Right lung (tissue), 5 donors: ENCODE measurements around the gene LY6G5C. TPM values are rescaled to one million over a fixed set of nuclear protein-coding genes. Genes with fewer than 3 reads are reported as not detected.
A peak's percentile ranks its signal among the peaks of the same experiment; 100 is the strongest.
"Not testable (repeated sequence)": the region's sequence is repeated elsewhere in the genome, so short reads cannot be mapped to it uniquely, and the experiment has no call there.

ENCODE experiments used
- DNase-seq, 2 donors: peaks; one replicate each; pipeline ENCODE4 v3.0.0-alpha.2; 2013
- polyA plus RNA-seq, 5 donors: library from polyadenylated mRNA; unstranded; fragments of 120-200 nt; gene quantifications; one replicate each; pipeline versions ENCODE4 v1.2.1 to v1.2.3, GENCODE V29; 2013; ENCODE audit warnings: inconsistent platforms in 1 of 5, low replicate concordance in 1 of 5; ENCODE audit not compliant: insufficient read length in 5 of 5, insufficient read depth in 1 of 5

Gene LY6G5C
- polyA plus RNA-seq, 5 donors, result 2.7 to 5.0 (median 4.4) TPM

DNA sequence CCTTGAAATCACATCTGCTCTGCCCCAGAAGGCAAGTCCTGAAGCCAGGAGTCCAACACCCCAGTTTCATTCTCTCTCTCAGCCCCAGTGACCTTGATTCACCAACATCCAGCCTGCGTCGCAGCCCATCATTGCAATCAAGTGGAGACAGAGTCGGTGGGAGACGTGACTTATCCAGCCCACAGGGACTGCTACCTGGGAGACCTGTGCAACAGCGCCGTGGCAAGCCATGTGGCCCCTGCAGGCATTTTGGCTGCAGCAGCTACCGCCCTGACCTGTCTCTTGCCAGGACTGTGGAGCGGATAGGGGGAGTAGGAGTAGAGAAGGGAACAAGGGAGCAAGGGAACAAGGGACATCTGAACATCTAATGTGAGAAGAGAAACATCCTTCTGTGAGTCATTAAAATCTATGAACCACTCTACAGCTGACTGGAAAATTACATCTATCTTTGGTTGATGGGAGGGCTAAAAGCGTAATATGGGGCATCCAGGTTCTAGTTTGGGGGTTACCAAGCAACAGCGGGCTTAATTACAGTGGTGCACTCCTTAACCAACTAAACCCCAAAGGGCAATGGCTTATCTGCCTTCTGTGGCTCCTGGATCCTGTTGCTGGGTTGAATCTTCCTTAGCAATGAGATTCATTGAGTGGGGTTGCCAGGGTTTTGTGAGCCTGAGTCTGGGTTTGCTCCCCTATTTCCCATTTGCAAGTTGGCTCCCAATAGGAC lies 36.8 kb upstream of the LY6G5C start:
- DNase-seq, result no peak

DNA sequence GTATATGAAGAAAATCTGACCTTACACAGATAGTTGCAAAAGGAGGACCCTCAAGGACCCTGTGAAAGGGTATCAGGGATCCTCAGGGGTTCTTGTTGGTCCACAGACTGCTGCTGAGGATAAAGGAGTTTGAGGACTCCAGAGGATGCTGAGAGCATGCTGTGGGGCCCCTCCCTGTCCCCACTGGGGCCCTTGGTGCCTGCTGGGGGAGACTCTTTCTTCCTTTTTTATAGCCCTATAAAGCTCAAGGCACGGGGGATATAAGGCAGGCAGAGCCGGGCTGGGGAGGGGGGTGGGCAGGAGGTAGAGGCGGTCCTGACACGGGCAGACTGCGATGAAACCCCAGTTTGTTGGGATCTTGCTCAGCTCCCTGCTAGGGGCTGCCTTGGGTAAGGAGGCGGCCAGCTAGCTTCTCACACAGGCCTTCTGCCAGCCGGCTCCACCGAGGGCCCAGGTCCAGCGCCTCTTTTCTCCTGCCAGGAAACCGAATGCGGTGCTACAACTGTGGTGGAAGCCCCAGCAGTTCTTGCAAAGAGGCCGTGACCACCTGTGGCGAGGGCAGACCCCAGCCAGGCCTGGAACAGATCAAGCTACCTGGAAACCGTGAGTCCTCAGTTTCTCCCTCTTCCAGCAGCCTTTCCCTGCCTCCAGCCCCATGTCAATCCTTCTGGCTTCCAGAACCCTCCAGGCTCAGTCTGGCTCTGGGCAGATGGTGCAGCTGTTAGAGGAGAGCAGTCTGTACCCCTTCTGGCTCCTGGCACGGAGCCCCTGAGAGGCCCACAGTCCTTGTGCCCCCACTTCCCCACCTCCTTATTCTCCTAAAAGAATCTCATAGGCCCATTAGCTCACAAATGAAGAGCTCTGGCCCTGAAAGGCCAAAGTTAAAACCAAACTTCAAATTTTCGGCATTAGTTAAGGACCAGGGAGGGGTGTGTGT lies 34.4 kb upstream of the LY6G5C start, which contains the start of gene LY6G6D:
Gene LY6G6D, plus strand, starts transcription at position 327 of the 937 bp plus-strand sequence. Its CDS starts 8 bp downstream, at position 335.
- DNase-seq, result no peak

DNA sequence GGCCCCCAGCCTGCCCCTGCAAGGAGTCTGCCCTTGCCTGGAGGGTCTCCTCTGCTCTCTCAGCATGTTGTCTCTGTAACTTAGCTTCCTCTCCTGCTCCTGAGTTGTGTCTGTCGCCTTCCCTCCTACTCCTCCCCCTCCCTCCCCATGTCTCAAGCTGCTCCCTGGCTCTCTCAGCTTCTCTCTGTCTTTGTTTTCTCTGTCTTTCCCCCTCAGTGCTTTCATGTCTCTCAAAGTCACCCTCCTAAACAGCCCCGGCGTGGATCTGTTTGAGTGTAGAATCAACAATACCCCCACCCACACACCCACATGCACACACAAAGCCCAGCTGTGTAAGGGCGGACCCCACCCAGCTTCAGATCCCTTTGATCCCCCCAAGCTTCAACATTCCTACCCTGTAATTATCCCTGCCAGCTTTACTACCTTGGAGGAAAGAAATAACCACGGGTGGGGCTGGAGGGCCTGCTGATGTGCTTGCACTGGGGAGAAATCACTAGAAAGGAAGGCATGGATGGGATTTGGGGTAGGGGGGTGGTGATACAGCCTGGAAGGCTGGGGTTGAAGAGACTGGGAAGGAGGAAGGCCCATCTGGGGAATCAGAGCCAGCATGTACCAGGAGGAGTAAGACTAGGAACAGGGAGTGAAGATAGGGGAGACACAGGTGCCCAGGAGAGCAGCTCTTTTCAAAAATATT lies 33.3 kb upstream of the LY6G5C start:
- DNase-seq, result no peak

DNA sequence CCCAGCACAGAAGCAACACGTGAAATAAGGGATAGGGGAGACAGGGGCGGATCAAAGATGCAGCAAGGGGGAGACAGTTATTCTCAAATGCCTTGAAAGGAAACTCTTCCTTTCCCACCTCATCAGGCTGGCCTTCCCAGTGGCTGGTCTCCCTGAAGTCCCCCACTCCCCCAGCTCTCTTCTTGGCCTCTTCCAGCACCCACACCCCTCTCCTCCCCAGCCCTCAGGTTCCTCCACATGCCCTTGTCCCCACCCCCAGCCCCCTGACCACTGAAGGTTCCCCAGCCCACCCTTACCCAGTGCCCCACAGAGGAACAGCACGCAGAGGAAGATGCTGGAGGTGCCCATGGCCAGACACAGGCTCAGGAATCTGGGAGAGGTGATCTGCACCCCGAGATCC lies 32.6 kb upstream of the LY6G5C start:
- no peak for DNase-seq

DNA sequence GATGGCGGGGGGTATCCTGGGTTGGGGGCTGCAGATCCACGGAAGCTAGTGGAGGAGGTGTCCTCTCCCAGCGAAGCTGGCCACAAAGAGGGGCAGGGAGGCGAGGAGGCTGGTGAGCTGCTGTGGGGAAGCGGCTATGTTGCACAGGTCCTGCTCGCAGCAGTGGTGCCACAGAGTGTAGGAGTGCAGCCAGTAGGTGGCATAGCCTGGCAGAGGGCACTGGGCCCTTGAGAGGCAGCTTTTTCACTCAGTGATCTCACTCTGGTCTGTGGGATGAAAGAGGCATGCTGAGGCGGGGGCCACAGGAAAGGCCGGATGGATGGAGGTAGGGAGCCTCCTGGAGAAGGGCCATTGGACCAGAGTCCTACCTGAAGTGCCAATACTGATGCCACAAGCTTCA lies 31.4 kb upstream of the LY6G5C start:
- DNase-seq, result no peak

DNA sequence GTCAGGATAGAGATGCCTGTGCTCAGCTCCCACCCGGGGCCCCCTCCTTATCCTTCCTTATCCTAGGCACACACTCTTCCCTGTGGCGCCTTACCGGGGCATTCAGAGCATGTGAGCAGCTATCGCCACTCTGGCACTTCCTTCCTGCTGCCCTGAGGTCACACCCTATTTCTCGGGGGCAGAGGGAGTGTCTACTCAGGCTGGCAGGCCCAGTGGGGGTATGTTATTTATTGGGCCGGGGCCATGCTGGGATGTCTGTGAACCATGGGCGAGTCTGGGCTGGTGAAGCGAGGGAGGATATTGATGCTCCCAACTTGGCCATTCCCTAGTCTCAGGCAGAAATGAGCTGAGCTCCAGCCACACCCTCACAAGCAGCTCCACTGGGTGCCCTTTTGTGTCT lies 30.4 kb upstream of the LY6G5C start:
- DNase-seq, result no peak

DNA sequence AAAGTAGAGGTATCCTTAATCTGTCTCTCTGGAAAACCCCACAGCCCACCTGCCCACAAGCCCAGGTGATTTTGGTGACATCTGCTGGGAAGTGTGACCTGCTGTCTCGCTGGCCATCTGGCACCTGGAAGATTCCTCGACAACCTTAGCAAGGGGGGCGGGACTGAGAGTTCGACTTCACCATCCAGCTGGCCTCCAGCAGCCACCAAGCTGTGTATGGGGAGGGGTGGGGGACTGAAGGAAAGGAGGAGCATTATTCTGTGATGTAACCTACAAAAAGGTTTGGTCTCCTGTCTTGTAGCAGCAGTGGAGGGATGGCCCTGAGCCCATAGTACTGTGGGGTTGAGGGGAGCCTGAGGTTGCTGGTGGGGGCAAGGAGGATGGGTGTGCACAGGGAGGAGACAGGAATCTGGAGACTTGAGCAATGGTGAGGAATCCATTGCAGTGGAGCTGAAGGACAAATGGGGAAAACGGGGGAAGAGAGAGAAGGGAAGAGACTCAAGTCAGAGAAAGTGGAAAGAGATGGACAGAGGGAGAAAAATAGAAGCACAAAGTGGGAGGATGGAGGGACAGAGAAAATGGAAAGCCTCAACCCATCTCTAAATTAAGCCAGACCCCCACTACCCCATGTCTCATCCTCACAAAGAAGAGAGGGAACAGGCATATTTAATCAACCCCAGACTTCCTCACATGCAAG lies 29.8 kb upstream of the LY6G5C start:
- DNase-seq, result no peak

DNA sequence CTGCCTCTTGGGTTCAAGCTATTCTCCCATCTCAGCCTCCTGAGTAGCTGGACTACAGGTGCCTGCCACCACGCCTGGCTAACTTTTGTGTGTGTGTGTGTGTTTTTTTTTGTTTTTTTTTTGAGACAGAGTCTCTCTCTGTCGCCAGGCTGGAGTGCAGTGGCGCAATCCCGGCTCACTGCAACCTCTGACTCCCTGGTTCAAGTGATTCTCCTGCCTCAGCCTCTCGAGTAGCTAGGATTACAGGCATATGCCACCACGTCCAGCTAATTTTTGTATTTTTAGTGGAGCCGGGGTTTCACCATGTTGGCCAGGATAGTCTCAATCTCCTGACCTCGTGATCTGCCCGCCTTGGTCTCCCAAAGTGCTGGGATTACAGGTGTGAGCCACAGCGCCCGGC lies 28.3 kb upstream of the LY6G5C start:
- not testable (repeated sequence) for DNase-seq

DNA sequence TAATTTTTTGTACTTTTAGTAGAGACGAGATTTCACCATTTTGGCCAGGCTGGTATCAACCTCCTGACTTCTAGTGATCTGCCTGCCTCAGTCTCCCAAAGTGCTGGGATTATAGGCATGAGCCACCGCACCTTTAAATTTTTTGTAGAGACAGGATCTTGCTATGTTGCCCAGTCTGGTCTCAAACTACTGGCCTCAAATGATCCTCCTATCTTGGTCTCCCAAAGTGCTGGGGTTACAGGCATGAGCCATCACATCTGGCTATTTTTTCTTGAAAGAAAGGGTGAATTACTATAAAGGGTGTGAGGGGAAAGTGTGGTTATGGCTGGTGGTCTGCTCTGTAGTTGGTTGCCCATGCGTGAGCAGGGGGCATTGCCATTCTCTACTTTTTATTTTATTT lies 27.4 kb upstream of the LY6G5C start:
- no peak for DNase-seq

DNA sequence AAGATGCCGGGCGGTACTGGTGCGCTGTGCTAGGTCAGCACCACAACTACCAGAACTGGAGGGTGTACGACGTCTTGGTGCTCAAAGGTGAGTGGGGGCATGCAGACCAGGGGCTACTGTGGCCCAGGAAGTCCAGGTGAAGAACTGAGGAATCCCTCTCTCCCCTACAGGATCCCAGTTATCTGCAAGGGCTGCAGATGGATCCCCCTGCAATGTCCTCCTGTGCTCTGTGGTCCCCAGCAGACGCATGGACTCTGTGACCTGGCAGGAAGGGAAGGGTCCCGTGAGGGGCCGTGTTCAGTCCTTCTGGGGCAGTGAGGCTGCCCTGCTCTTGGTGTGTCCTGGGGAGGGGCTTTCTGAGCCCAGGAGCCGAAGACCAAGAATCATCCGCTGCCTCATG lies 26.8 kb upstream of the LY6G5C start:
- no peak for DNase-seq

DNA sequence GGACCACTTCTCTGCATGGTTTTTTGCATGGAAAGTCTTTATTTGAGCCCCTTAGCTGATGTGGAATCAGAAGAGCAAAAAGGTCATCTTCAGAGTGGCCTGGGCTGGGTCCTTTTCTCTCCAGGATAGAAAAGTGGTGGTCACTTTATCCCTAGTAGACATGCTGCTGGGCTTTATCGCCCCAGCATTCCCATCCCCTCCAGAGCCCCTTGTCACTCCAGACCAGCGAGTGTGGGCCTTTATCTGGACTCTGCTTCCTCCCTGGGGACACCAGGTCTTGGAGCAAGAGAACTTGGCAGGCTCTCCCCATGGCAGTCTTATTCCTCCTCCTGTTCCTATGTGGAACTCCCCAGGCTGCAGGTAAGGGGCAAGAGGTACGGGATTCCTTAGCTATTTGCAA lies 25.7 kb upstream of the LY6G5C start, which contains the start of gene LY6G6F:
Gene LY6G6F, plus strand, starts transcription at position 268 of the 400 bp plus-strand sequence. Its CDS starts 41 bp downstream, at position 309.
- no peak for DNase-seq

DNA sequence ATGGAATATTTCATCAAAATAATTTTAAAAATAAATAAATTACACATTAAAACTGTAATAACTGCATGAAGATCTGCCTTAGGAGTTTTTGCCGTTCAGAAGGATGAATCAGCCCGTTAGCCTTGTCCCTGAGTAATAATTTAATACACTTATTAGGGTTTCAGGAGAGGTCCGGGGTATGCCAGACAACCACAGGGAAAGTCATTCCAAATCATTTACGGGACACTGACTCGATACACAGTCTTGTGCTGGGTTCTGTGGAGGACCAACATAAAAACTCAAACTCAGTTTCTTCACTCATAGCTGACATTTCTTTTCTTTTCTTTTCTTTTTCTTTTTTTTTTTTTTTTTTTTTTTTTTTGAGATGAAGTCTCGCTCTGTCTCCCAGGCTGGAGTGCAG lies 25.1 kb upstream of the LY6G5C start:
- no peak for DNase-seq

DNA sequence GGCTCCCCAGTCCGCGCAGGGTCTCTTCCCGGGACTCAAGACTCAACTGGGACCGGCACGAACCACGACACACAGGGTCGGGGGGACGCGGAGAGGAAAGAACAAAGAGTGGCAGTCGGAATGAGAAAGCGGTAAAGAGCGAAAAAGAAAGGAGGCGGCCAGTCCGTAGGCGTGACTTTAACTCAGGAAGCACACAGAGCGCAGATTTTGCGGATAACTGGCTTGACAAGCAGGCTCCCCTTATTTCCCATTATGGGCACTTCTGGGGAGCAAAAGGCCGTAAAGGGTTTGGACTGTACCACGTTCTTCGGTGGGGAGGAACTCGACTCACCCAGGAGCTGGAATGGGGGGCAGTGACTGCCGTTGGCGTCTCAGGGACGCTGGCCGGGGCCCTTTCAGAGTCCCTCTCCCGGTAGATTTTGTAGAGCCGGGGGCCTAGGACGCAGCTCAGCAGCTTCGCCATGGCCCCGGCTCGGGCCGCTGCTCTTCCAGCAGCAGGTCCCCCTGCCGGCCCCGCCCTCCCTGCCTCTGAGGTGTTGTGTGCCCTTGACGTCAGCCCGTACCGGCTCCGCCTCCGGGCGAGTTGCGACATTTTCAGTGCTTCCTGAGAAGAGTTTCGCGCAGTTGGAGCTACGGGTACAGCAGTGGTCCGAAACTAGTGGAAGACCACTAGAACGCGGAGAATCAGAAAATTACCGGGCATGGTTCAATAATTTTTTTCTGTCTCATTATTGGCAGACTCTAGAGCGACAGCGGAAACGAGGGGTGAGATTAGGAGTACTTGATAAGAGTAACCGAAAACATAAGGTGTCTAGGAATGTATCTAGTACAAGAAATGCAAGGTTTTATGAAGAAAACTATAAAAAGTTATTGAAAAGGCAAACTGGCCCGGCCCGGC lies 22.2 kb upstream of the LY6G5C start, which contains the start of gene ABHD16A:
Gene ABHD16A, minus strand, starts transcription at position 506 of the 898 bp plus-strand sequence. Its CDS starts 43 bp downstream, at position 463.
- peak; percentile 99 for DNase-seq

DNA sequence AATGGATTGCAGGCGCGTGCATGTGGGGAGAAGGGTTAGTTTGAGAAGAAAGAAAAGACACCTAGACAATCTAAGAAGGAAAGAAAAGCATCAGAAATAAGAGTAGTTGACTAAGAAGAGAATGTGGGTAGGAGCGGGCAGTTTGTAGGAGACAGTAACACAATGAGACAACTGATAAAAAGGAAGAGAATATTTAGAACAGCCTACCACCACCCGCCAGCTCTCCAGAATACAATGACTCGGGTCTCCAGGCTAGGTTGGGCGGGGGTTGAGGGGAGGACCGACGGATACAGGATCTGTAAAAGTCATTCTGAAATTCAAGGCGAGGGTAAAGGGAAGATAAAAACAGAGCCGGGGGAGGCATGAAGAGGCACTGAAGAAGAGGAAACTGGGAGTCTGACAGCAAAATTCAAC lies 21.5 kb upstream of the LY6G5C start:
- DNase-seq, result peak in 1 of 2 donors; percentile 23

DNA sequence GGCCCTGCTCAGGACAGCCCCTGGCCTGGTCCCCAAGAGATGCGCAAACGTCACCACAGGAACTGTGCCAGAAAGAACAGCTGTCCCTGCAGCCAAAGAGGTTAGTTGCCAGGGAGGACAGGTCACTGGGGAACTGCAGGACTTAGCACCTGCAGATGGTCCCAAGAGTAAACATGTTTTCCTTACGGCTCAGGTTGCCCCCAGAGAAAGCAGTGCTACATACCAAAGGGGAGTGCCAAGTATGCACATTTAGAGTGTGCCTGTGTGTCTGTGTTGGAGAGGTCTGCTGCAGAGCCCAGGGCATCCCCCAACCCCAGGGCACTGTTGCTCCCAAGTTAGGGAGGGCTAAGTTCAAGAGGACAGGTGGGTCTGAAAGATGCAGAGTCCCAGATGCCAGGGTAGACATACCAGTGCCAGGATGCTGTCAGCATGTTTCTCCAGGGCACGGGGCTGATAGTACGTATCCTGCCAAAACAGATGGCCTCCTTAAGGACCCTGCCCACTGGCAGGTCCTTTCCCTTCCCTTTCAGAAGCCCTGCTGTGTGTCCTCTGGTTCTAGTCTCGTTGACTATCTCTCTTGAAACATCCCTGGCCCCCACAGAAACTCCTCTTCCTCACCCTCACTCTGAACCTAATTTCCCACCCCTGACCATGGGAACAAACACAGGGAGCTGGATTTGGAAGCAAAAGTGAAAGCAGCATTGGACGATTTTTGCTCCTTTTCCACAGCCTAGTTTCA lies 21.0 kb upstream of the LY6G5C start:
- no peak for DNase-seq

DNA sequence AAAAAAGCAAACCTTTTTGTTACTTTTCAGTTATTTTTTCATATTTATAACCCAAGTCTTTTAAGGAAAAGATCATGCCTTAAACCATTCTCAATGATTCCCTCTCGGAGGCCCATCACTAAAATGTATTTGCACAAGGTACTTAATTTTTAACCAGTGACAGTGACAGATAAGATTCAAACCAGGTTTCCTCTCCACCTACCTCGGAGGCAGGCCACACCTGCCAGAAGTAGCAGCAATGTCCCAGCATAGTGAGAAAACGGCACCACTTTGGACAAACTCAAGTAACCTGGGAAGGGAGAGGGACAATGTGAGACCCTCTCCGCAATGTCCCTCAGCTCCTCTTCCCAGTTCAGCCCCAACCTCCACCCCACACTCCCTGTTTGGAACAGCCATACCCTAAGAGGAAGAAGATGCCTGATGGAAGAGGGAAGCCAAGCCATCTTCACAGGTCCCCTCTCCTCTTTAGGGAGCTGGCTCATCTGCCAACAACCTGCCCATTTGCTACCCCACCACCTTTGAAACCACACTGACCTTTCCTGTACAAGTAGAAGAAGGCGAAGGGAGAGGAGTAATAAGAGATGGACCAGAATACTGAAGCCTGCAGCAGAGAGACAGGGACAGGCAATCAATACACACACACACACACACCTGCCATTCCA lies 20.0 kb upstream of the LY6G5C start:
- no peak for DNase-seq

DNA sequence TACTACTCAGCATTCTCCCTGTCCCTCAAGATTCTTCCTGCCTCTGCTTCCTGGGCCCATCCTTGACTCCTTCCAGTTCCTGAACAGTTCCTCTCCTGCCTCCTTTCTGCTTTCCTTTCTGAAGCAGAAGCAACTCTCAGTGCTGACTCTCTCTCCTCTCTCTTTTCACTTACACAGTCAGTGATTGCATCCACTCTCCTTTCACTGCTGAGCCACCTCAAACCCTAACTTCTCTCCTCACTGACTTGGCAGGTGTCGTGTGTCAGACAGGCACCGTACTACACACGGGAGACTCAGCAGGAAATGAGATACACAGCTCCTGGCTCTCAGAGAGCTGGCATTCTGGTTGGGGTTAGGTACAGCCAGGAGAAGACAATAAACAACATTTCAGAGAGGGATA lies 16.7 kb upstream of the LY6G5C start:
- no peak for DNase-seq

DNA sequence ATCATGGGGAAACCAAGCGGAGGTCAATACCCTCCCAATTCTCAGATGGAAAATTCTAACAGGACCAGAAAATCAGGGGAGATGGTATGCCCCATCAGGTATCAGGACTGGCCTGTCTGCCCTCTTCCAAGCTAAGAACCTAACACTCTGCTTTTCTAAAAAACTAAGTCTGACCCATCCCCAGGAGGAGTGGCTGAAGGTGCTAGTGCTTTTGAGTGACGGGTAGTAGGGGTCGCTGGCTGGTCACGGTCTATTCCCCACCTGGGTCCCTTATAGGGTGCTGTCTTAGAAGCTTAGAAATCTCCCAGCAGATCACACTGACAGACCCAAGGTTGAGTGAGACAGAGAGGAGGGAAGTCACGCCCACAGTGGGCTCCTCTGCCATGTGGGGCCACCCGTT lies 12.7 kb upstream of the LY6G5C start:
- DNase-seq, result no peak

DNA sequence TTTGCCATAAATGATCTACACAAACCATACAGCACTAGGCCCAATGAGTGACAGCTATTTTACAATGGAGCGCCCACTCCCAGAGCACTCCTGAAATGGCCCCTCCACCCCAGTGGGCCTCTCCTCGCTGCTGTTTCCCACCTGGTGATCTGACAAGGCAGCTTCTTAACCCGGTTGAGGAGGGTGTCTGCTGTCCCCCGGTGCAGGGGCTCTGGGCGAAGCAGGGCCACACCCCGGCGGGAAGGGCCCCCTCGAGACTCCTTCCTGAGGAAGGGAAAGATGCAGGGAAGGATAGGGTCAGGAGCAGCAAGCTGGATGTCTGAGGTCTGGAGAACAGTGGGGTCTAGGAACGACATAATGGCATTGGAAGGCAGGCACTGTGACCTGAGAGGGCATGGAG lies 12.0 kb upstream of the LY6G5C start:
- DNase-seq, result no peak
